ENCODE measurements around the gene PNLIPRP2.

PNLIPRP2 gene

GRCh38 chr10:116606061-116606483 lies 14.7 kb upstream of the PNLIPRP2 start:
- Histone ChIP-seq H2AFZ (ENCODE audit: low read depth, low read length, severe bottlenecking) (no peak overlapping the region), H3K4me3 (ENCODE audit: insufficient read depth, low read length, poor library complexity, severe bottlenecking) (no peak overlapping the region), H3F3A (ENCODE audit: insufficient read depth) (no peaks in the 10 kb centered on the region)

GRCh38 chr10:116607336-116607735 lies 13.4 kb upstream of the PNLIPRP2 start:
- Histone ChIP-seq H3K9me3 (ENCODE audit: insufficient read depth, low read length) (no peaks in the 10 kb centered on the region), H3K27me3 (ENCODE audit: low read length) (no peaks in the 10 kb centered on the region), H3K9me2 (replicated peaks; ENCODE audit: insufficient read depth, low read length) (no peaks in the 10 kb centered on the region), H3K4me2 (ENCODE audit: low read depth, low read length, poor library complexity, severe bottlenecking) (no peak overlapping the region), H3F3A (ENCODE audit: insufficient read depth) (no peaks in the 10 kb centered on the region), H3K9ac (ENCODE audit: low read length) (no peak overlapping the region), H3K79me2 (ENCODE audit: insufficient read depth, low read length) (no peaks in the 10 kb centered on the region), H3K36me3 (ENCODE audit: low read length) (no peaks in the 10 kb centered on the region), H3K4me3 (ENCODE audit: insufficient read depth, low read length, poor library complexity, severe bottlenecking) (no peak overlapping the region), H2AFZ (ENCODE audit: low read depth, low read length, severe bottlenecking) (no peak overlapping the region), H3K27ac (ENCODE audit: low read depth, low read length) (no peak overlapping the region), H4K20me1 (ENCODE audit: low read depth, low read length) (no peaks in the 10 kb centered on the region)
- no peak for TF ChIP-seq EZH2phosphoT487 (conservative IDR thresholded peaks at IDR 0.05; ENCODE audit: low read length)
- TF ChIP-seq CTCF (IDR thresholded peaks at IDR 0.05; ENCODE audit: insufficient read depth, low read length, poor library complexity, severe bottlenecking) = no peak

More at GRCh38 chr10:116606061-116606483, 14.7 kb upstream of the PNLIPRP2 start:
- no peaks in the 10 kb centered on the region for H4K20me1 ChIP-seq (ENCODE audit: low read depth, low read length)
- H3K9me3 ChIP-seq (ENCODE audit: insufficient read depth, low read length) = no peaks in the 10 kb centered on the region
- no peak overlapping the region for H3K27ac ChIP-seq (ENCODE audit: low read depth, low read length)
- TF ChIP-seq CTCF (IDR thresholded peaks at IDR 0.05; ENCODE audit: insufficient read depth, low read length, poor library complexity, severe bottlenecking) (no peak), EZH2phosphoT487 (conservative IDR thresholded peaks at IDR 0.05; ENCODE audit: low read length) (no peak)
- H3K36me3 ChIP-seq (ENCODE audit: low read length) = no peaks in the 10 kb centered on the region
- H3K79me2 ChIP-seq (ENCODE audit: insufficient read depth, low read length) = no peaks in the 10 kb centered on the region
- H3K27me3 ChIP-seq (ENCODE audit: low read length) = no peaks in the 10 kb centered on the region
- no peaks in the 10 kb centered on the region for H3K9me2 ChIP-seq (replicated peaks; ENCODE audit: insufficient read depth, low read length)
- H3K9ac ChIP-seq (ENCODE audit: low read length) = no peak overlapping the region
- no peak overlapping the region for H3K4me2 ChIP-seq (ENCODE audit: low read depth, low read length, poor library complexity, severe bottlenecking)

- H3K36me3 ChIP-seq (ENCODE audit: low read length) = no peaks in the 10 kb centered on the region
- no peak for TF ChIP-seq EZH2phosphoT487 (conservative IDR thresholded peaks at IDR 0.05; ENCODE audit: low read length)
- no peak for TF ChIP-seq CTCF (IDR thresholded peaks at IDR 0.05; ENCODE audit: insufficient read depth, low read length, poor library complexity, severe bottlenecking)
- no peaks in the 10 kb centered on the region for H3K27me3 ChIP-seq (ENCODE audit: low read length)
- no peaks in the 10 kb centered on the region for H3K79me2 ChIP-seq (ENCODE audit: insufficient read depth, low read length)
- H3F3A ChIP-seq (ENCODE audit: insufficient read depth) = no peaks in the 10 kb centered on the region
- no peaks in the 10 kb centered on the region for H3K9me2 ChIP-seq (replicated peaks; ENCODE audit: insufficient read depth, low read length)
- H2AFZ ChIP-seq (ENCODE audit: low read depth, low read length, severe bottlenecking) = no peak overlapping the region
- H3K9me3 ChIP-seq (ENCODE audit: insufficient read depth, low read length) = no peaks in the 10 kb centered on the region
- H3K4me2 ChIP-seq (ENCODE audit: low read depth, low read length, poor library complexity, severe bottlenecking) = no peak overlapping the region
- H3K9ac ChIP-seq (ENCODE audit: low read length) = no peak overlapping the region
- H3K27ac ChIP-seq (ENCODE audit: low read depth, low read length) = no peak overlapping the region
- no peak overlapping the region for H3K4me3 ChIP-seq (ENCODE audit: insufficient read depth, low read length, poor library complexity, severe bottlenecking)
- H4K20me1 ChIP-seq (ENCODE audit: low read depth, low read length) = no peaks in the 10 kb centered on the region
Measured at GRCh38 chr10:116608686-116609594, 11.8 kb upstream of the PNLIPRP2 start.
